HL-60/S4 treated with phorbol 12-myristate 13-acetate at 8.2 ng/mL for 4 days and 3 days (cell line): Measurements from ENCODE around the gene SEC14L2.

Experiments
- in situ Hi-C: fragments of 300-500 bp; cut with MboI; formaldehyde crosslinking; loops from 2 replicates; pipeline ENCODE4 v1.15.0; 2022; ENCODE audit warnings: low sequenced_read_pairs

Gene SEC14L2

GRCh38 chr22:30396871-30397655 lies at the start of gene SEC14L2:
TSS of gene SEC14L2 (plus strand) at chr22:30397018. CDS start at chr22:30397117, 99 bp downstream.
- in situ Hi-C loops, result loop anchor here (25.0 kb wide), 1 partner anchor 285 kb away; no protein-coding TSS in a partner anchor

GRCh38 chr22:30347255-30347892 lies 49.4 kb upstream of the SEC14L2 start:
- in situ Hi-C loops, result no loop called here

- in situ Hi-C loops, result no loop called here
Measured at GRCh38 chr22:30348404-30348803, 48.4 kb upstream of the SEC14L2 start.

- in situ Hi-C loops, result no loop called here
Measured at GRCh38 chr22:30348809-30349208, 48.0 kb upstream of the SEC14L2 start.

GRCh38 chr22:30351226-30351625 lies 45.6 kb upstream of the SEC14L2 start:
- in situ Hi-C loops, result no loop called here

- in situ Hi-C loops, result no loop called here
Measured at GRCh38 chr22:30354644-30355043, 42.2 kb upstream of the SEC14L2 start.

GRCh38 chr22:30356449-30357235 lies 40.2 kb upstream of the SEC14L2 start, which contains the start of the genes CCDC157 and SF3A1:
TSS of gene CCDC157 (plus strand) at chr22:30357007. CDS start at chr22:30366001, 8,994 bp downstream.
TSS of gene SF3A1 (minus strand) at chr22:30356894. CDS start at chr22:30356792, 102 bp downstream.
- in situ Hi-C loops, result no loop called here

- in situ Hi-C loops, result no loop called here
Measured at GRCh38 chr22:30357236-30357570, 39.6 kb upstream of the SEC14L2 start.

GRCh38 chr22:30357650-30358215 lies 39.1 kb upstream of the SEC14L2 start:
- in situ Hi-C loops, result no loop called here

GRCh38 chr22:30358541-30358940 lies 38.3 kb upstream of the SEC14L2 start:
- in situ Hi-C loops, result no loop called here

GRCh38 chr22:30361916-30362650 lies 34.7 kb upstream of the SEC14L2 start:
- in situ Hi-C loops, result no loop called here

- in situ Hi-C loops, result no loop called here
Measured at GRCh38 chr22:30362651-30363281, 34.1 kb upstream of the SEC14L2 start.

GRCh38 chr22:30365891-30366290 lies 30.9 kb upstream of the SEC14L2 start:
- in situ Hi-C loops, result no loop called here

GRCh38 chr22:30368420-30368819 lies 28.4 kb upstream of the SEC14L2 start:
- in situ Hi-C loops, result no loop called here

GRCh38 chr22:30370641-30371230 lies 26.1 kb upstream of the SEC14L2 start:
- in situ Hi-C loops, result no loop called here

GRCh38 chr22:30371321-30371720 lies 25.5 kb upstream of the SEC14L2 start:
- in situ Hi-C loops, result no loop called here

- in situ Hi-C loops, result no loop called here
Measured at GRCh38 chr22:30371981-30372380, 24.8 kb upstream of the SEC14L2 start.

GRCh38 chr22:30372915-30373314 lies 23.9 kb upstream of the SEC14L2 start:
- in situ Hi-C loops, result no loop called here
